ENCODE measurements around the gene ME3. TPM values are rescaled to one million over a fixed set of nuclear protein-coding genes. Genes with fewer than 3 reads are reported as not detected.

The ME3 gene
- total RNA-seq, 4 donors from 2014 or later = 28.2 to 60.7 (median 46.0) TPM

GRCh38 chr11:86620891-86621521, 51.4 kb downstream of the ME3 start:
- TF ChIP-seq CTCF (IDR thresholded peaks at IDR 0.05; ENCODE audit: low read depth) = no peak

GRCh38 chr11:86617502-86617901, 54.9 kb downstream of the ME3 start:
- TF ChIP-seq CTCF (IDR thresholded peaks at IDR 0.05; ENCODE audit: low read depth) = no peak

GRCh38 chr11:86615487-86615886, 56.9 kb downstream of the ME3 start:
- TF ChIP-seq CTCF (IDR thresholded peaks at IDR 0.05; ENCODE audit: low read depth) = no peak

- TF ChIP-seq CTCF (IDR thresholded peaks at IDR 0.05; ENCODE audit: low read depth) = no peak
These were observed 61.7 kb downstream of the ME3 start for GRCh38 chr11:86610559-86611341.

GRCh38 chr11:86608251-86608799, 64.1 kb downstream of the ME3 start:
- no peak for TF ChIP-seq CTCF (IDR thresholded peaks at IDR 0.05; ENCODE audit: low read depth)

- TF ChIP-seq CTCF (IDR thresholded peaks at IDR 0.05; ENCODE audit: low read depth) = no peak
These were observed 65.5 kb downstream of the ME3 start for GRCh38 chr11:86606836-86607481.
